MV-4-11 (cell line): ENCODE results near the gene LGALS14.
"Not testable (repeated sequence)": the region's sequence is repeated elsewhere in the genome, so short reads cannot be mapped to it uniquely, and the experiment has no call there.

Experiments
- DNase-seq: peaks from one replicate; lab custom pipeline; 2025; lab: John Stamatoyannopoulos, UW

The LGALS14 gene

DNA sequence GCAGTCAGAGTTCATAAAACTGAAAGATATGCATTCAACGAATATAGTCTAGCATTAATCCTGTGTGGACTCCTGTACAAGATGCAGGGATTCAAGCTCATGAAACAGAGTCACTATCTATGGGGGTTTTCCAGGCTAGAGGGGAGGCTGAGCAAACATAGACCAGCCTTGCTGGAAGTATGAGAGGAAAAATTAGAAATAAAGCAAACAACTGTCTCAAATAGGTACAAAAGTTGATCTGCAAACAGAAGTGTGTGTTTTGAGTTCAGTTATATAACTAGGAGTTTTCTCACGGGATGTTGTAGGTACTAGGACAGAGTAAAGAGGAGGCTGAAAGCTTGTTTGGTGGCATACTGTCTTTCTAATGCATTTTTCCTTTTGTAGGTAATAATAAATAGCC is 8.5 kb upstream of the LGALS14 start:
- DNase-seq: no peak

DNA sequence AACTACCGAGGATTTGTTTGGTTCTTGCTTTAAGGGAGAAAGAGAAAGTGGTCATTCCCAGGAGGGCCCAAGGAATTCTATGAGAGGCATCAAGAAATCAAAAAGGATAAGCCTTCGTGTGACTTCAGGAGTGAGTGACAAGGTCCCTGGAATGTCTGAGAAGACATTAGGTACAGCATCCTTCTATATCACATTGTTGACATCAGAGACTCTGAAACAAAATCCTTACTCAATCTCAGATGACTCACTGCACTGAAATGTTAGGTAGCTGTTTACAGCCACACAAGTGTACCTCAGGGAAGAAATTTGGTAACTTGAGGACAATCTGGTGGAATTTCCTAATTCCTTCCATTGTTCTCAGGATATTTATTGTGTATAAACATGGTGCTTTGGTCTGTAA is 7.9 kb upstream of the LGALS14 start:
- DNase-seq: no peak

DNA sequence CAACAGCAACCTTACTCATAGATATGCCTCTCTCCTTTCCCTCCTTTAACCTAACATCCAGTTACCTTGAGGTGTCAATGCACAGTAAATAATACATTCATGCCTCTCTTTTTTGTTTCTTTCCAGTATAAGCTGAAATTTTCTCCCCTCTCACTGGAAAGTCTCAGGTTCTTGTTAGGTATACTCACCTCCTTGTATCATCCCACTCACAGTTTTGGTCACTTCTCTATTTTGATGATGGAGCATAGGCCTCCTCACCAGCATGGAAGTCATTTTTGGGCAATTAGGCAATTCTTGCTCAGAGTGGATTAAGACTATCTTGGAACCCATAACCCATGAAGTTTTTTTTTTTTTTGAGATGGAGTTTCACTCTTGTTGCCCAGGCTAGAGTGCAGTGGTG is 5.7 kb upstream of the LGALS14 start:
- DNase-seq: no peak

DNA sequence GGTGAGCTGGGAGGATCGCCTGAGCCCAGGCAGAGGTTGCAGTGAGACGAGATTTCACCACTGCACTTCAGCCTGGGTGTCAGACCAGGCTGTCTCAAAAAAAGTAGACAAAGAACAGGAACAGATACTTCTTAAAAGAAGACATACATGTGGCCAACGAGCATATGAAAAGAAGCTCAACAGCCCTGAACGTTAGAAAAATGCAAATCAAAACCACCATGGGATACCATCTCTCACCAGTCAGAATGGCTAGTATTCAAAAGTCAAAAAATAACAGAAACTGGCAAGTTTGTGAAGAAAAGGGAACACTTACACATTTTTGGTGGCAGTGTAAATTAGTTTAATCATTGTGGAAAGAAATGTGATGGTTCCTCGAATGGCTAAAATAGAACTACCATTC is 3.0 kb upstream of the LGALS14 start:
- DNase-seq: no peak

DNA sequence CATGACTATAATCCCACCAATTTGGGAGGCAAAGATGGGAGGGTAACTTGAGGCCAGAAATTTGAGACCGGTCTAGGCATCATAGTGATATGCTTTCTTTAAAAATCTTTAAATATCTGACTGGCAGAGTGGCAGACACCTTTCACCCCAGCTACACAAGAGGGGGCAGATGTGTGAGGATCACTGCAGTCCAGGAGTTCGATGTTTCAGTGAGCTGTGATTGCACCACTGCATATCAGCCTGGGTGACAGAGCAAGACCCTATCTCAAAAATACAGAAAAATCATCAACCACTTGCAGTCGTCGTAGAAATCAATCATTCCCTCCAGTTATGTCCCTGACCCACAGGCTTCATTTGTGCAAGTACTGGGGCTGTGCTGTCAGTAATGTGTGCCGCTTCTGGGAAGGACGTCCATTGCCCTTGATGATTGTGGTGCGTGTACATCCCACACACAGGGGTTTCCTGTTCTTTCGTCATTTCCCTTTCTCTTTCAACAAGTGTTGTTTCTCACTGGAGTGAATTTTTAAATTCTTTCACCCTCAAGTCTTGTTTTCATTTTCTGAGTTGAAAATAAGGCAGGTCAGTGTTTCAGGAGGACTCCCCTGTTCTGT is 1.4 kb downstream of the LGALS14 start:
- peak; percentile 44 for DNase-seq

DNA sequence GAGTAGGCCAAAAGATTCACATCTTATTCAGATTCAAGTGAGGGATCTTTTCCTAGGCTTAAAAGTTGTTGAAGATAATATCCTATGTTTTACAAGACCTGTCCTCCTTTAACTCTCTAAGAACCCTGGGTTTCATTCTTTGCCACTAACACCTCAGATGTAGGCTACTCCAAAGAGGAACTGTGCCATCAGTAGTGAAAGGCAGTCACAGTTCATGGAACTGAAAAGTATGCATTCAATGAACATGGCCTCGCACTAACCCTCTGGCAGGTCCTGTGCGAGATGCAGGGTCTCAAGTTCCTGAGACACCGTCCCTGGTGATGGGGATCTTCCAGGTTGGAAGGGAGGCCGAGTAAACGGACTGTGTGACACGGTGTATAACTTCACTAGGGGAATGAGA is 4.3 kb downstream of the LGALS14 start:
- no peak for DNase-seq

DNA sequence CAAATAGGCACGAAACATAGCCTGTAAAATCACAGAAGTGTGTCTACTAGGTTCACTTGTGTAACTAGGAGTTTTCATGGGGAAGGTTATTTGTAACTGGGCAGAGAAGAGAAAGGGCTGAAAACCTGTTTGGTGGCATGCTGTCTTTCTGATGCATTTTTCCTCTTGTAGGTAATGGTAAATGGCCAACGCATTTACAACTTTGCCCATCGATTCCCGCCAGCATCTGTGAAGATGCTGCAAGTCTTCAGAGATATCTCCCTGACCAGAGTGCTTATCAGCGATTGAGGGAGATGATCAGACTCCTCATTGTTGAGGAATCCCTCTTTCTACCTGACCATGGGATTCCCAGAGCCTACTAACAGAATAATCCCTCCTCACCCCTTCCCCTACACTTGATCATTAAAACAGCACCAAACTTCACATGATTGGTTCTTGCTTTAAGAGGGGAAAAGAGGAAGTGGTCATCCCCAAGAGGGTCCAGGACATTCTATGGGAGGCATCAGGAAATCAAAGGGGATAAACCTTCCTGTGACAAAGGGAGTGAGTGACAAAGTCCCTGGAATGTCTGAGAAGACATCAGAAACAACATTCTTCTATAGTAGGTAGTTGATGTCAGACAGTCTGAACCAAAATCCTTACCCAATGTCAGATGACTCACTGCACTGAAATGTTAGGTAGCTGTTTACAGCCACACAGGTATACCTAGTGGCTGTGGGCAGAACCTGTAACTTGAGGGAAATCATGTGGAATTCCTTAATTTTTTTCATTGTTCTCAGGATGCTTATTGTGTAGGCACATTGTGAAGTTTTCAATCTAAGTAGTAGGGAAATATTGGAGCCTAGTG is 5.0 kb downstream of the LGALS14 start:
- DNase-seq: no peak

DNA sequence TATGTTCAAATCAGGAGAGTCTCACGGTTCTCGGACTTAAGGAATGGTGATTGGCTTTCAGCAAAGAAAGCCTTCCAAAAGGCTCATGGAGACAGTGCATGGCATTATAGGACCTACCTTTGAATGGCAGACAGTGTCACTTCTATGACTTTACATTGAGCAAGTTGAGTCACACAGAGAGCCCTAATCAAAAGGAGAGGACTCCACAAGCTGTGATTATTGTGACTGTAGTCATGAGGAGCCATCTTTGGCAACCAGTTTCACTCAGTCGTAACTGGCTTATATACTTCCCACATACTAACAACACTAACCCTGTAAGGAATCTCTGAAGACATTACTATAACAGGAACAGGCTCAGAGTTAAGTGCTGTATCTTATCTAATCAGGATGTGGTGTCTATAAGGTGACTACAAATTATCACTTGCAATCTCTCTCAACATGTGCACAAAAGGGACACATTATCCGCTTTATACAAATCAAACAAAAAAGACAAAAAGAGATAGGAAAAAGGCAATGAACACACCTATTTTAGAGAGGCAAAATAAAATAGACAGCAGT is 6.1 kb downstream of the LGALS14 start:
- DNase-seq: no peak

DNA sequence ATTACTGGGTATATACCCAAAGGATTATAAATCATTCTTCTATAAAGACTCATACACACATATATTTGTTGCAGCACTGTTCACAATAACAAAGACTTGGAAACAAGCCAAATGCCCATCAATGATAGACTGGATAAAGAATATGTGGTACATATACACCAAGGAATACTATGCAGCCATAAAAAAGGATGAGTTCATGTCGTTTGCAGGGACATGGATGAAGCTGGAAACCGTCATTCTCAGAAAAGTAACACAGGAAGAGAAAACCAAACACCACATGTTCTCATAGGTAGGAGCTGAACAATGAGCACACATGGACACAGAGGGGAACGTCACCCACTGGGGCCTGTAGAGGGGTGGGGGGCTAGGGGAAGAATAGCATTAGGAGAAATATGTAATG is 15.9 kb downstream of the LGALS14 start:
- not testable (repeated sequence) for DNase-seq

DNA sequence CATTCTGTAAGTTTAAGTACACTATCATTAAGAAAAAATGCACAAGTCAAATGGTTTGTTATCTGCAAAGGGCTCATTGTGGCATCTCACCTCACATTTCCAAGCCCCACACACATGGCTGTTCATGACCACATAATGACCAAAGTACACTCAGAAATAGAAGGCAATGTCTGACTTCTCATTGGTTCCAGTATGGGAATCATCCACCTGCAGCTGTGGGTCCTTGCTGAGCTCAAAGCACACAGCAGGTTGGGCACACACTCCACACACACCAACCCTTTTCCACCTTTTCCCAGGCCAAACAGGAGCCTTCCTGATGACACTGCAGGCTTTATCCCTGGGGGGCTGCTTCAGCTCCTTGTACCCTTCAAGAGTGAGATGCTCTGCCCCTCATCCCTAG is 21.7 kb downstream of the LGALS14 start:
- DNase-seq: no peak

DNA sequence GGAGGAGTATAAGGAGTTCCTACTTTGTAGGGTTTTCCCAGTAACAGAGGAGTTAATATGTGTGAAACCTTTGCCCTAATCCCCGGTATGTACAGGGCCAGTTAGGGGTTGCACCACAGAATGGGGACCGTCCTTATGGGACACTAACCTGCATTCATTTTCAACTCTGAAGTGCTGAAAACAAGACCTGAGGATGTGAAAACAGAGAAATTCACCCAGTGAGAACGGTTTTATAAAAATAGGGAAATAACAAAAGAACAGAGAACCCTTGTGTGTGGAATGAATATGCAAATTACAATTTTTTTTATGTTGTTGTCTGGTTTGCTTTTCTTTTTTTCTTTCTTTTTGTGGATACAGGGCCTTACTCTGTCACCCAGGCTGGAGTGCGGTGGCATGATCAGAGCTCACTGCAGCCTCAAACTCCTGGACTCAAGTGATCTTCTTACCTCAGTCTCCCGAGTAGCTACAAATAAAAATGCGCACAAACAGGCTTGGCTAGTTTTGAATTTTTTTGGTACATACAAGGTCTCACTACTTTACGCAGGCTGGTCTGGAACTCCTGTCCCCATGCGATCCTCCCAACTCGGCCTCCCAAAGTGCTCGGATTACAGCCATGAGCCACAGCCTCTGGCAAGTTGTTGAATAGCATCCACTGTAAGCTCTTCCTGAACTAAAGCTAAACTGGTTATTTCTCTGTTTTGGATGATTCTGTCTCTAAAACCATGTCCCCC is 23.0 kb downstream of the LGALS14 start:
- no peak for DNase-seq

DNA sequence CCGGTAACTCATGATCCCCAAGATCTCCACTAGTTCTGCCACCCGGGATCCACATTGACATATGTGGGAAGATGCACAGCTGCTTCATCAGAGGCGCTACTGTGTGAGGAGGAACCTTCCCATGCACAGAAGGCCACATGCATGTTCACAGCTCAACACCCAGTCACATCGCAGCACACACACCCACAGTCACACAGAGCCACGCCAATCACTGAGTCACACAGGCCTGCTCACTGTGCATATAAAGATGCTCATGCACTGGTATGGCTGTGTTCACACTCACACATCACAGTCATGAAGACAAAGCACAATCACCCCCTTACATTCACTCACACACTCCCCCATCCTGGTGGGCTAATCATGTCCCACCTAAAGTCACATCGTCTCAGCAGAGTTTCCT is 23.8 kb downstream of the LGALS14 start:
- DNase-seq: no peak

DNA sequence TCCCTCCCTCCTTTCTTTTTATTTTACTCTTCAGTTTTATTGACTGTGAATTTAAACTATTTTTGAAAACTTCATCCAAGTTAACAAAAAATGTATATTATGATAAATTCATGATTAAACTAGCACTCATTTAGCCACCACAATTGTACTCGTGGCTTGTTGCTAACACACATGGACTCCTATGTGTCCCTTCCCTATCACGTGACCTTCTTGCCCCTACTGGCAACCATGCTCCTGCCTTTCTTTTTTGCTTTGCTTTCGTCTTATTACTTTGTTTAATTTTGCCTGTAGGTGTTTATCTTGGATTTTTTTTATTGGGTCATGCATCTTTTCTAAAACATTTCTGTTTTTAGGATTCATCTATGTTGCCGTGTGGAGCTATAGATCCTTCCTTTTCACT is 25.3 kb downstream of the LGALS14 start:
- DNase-seq: no peak

DNA sequence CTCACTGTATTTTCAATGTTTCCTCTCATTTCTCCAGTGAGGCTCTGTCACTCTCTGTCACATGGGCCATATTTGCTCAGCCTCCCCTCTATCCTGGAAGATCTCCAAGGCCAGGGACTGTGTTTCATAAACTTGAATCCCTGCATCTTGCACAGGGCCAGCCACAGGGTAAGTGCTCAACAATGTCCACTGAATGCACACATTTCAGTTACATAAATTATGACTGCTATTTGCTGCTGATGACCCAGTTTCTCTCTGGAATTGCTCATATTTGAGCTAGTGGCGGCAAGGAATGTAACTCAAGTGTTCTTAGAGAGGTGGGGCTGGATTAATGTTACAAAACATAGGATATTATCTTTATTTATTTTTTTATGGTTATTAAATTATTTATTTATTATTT is 27.4 kb downstream of the LGALS14 start:
- no peak for DNase-seq

DNA sequence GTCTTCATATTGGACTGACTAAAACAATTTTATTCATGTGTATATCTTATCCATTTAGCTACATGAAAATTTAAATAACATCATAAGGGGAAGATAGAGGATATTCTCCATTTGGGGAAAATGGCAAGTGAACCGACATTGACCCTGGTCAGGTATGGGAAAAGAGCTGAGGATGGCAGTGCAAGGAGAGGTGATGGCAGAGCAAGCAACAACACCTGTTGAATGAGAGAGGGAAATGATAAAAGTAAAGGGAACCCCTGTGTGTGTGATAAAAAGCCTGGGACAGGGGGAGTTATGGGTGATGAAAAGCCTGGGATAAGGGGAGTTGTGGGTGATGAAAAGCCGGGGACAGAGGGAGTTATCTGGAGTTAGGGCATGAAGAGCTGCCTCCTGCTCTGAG is 29.6 kb downstream of the LGALS14 start:
- DNase-seq: no peak

DNA sequence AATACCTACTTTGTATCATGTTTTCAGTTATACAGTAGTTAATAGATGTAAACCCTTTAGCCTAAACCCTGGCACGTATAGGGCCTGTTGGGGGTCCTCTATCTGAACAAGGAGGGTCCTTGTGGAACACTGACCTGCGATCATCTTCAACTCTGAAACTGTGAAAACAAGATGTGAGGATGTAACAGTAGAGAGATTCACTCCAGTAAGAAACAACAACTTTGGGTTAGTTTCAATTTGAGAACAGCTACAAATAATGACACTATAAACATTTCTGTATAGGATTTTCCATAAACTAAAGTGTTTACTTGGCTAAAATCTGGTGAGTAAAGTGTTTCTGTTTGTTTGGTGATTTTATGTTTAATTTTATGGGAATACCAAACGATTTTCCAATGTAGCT is 31.4 kb downstream of the LGALS14 start:
- no peak for DNase-seq

DNA sequence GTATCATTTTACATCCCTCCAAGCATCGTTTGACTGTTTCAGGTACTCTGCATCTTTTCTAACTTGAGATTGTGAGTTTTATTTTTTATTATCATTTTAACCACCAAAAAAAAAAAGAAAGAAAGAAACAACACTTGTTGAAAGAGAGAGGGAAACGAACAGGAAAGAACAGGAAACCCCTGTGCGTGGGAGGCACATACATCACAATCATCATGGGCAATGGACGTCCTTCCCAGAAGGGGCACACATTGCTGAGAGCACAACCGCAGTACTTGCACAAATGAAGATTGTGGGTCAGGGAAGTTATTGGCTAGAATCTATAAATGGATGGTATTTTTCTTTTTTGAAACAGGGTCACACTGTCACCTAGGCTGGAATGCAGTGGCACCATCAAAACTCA is 31.8 kb downstream of the LGALS14 start:
- DNase-seq: no peak

DNA sequence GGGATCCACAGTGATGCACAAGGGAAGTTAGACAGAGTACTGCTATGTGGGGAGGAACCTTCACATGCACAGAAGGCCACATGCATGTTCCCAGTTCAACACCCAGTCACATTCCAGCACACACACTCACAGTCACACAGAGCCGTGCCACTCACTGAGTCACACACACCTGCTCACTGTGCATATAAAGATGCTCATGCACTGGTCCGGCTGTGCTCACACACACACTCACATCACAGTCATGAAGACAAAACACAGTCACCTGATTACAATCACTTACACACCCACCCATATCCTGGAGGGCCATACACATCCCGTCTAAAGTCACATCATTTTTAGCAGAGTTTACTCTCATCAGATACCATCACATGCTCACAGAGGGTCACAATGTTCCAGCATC is 33.1 kb downstream of the LGALS14 start:
- no peak for DNase-seq

DNA sequence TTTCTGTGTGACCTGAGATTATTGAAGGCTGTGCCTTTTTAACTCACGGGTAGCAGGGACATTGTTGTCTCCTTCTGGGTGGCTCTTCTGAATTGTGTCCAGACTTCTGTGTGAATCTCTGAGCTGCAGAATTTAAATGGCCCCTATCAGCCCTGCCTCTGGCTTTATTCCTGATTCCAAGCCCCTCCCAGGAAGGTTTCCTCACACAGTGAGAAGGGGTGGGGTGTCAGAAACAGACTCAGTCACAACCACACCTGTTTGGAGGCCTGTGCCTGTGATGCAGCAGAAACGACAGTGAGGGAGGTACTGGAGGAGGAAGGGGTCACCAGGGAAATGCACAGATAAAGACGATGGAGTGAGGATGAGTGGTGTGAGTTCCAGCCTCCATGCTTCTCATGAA is 33.6 kb downstream of the LGALS14 start, which contains the start of gene CLC:
Gene CLC (minus strand): TSS at position 139 of the 400 bp plus-strand sequence. CDS start 77 bp downstream, at position 62.
- DNase-seq: no peak

DNA sequence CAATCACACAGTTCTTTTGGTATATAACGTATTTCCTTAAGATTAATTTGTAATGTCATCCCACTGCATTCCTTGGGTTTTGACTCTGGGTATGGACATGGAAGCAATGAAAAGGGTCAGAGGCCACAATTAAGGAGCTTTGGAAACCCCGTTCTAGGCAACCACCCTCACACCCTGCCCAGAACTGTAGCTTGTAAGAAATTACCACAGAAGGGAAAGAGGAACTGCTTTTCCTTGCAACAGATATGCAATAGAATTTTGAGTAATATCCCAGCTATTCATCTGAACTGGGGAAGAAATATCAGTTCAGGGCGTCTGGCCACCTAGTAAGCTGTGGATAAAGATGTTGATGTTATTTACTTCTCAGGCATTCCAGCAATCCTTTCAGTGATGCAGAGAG is 34.5 kb downstream of the LGALS14 start:
- peak; percentile 77 for DNase-seq

DNA sequence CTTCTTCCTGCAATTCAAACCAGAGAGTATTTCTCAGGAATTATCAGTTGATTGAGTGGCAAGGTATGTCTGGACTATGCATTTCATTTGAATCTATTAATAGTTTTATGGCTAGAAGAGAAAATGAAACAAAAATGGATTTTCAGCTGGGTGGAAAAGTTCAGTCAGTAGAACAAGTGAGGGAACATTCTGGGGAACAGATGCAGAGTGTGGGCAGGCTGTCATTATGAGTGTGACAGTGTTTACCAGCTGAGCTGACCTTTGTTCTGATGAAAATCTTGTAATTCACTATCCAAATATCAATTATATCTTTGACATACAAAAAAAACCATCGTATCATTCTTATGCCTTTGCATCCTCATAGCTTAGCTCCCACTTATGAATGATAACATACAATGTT is 36.1 kb downstream of the LGALS14 start:
- DNase-seq: no peak

DNA sequence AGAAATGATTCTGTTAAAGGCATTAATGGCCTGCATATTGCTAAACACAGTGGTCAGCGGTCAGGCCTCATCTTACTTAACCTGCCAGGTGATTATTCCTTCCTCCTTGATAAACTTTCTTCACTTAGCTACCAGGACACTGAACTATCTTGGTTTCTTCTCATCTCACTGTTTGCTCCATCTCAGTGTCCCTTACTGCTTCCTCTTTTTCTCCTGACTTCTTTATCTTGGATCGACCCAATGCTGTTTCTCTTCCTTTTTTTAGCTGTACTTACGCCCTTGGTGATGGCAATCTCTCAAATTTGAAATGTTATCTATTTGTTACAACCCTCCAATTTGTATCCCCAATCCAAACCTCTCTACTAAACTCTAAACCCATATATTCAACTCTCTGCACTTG is 41.4 kb downstream of the LGALS14 start:
- DNase-seq: peak; percentile 90
